Activated CD4-positive, alpha-beta T cell treated with anti-CD3 and anti-CD28 coated beads for 24 hours (primary cell): Measurements from ENCODE around the gene MYL12B.
"Not testable (repeated sequence)": the region's sequence is repeated elsewhere in the genome, so short reads cannot be mapped to it uniquely, and the experiment has no call there.

Experiments
- DNase-seq, 2 donors: peaks; one replicate each; pipeline ENCODE4 v3.0.0-alpha.2; 2020; ENCODE audit warnings: low read depth in 2 of 2

The MYL12B gene

GRCh38 chr18:3262234-3263131 is 550 bp downstream of the MYL12B start:
- DNase-seq, result no peak

- no peak for DNase-seq
Observed at GRCh38 chr18:3263132-3263700, 1.3 kb downstream of the MYL12B start.

DNA sequence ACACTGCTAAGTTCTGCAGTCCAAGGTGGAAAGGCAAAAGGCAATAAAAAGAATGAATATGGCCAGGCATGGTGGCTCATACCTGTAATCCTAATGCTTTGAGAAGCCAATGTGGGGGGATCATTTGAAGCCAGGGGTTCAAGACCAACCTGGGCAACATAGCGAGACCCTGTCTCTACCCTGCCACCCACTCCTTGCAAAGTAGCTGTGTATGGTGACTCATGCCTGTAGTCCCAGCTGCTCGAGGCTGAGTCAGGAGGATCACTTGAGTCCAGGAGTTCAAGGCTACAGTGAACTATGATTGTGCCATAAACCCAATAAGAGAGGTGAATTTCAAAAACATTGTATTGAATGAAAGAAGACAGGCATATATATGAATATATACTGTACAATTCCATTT is 2.4 kb downstream of the MYL12B start:
- DNase-seq, result no peak

GRCh38 chr18:3265564-3266033 is 3.7 kb downstream of the MYL12B start:
- no peak for DNase-seq

- no peak for DNase-seq
Observed at GRCh38 chr18:3266062-3266608, 4.2 kb downstream of the MYL12B start.

GRCh38 chr18:3268306-3268705 is 6.4 kb downstream of the MYL12B start:
- DNase-seq, result no peak

GRCh38 chr18:3269241-3269913 is 7.4 kb downstream of the MYL12B start:
- no peak for DNase-seq

- DNase-seq, result no peak
Observed at GRCh38 chr18:3269914-3270299, 8.0 kb downstream of the MYL12B start.

DNA sequence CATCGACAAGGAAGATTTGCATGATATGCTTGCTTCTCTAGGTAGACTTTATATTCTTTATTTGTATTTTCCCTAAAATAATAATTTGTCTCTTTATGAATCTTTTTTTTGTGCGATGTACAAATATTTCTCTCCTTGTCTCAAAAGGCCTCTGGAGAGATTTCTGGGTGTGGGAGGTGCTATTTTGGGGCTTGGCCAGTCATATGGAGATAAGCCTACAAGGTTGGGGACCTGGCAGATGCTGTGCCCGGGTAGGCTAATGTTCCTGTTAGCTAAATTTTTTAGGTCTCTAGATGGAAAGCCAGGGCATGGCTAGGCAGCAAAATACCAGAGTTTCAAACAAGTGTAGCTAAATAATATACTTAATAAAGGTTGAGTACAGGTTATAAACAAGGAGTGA is 11.1 kb downstream of the MYL12B start:
- DNase-seq, result no peak

DNA sequence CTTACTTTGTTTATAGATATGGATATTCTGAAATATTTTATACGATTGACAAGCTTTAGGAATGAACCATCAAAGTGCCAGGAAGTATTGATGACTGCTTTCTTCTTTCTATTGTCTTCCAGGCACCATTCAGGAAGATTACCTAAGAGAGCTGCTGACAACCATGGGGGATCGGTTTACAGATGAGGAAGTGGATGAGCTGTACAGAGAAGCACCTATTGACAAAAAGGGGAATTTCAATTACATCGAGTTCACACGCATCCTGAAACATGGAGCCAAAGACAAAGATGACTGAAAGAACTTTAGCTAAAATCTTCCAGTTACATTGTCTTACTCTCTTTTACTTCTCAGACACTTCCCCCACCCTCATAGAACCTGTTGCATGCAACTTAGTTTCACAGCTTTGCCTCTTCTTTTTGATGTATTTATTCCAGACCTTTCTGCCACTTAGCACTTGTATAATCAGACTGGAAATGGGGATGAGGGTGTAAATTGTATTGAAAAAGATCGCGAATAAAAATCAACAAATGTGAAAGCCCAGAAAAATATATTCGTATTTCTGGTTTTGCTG is 15.8 kb downstream of the MYL12B start:
- DNase-seq, result not testable (repeated sequence)

DNA sequence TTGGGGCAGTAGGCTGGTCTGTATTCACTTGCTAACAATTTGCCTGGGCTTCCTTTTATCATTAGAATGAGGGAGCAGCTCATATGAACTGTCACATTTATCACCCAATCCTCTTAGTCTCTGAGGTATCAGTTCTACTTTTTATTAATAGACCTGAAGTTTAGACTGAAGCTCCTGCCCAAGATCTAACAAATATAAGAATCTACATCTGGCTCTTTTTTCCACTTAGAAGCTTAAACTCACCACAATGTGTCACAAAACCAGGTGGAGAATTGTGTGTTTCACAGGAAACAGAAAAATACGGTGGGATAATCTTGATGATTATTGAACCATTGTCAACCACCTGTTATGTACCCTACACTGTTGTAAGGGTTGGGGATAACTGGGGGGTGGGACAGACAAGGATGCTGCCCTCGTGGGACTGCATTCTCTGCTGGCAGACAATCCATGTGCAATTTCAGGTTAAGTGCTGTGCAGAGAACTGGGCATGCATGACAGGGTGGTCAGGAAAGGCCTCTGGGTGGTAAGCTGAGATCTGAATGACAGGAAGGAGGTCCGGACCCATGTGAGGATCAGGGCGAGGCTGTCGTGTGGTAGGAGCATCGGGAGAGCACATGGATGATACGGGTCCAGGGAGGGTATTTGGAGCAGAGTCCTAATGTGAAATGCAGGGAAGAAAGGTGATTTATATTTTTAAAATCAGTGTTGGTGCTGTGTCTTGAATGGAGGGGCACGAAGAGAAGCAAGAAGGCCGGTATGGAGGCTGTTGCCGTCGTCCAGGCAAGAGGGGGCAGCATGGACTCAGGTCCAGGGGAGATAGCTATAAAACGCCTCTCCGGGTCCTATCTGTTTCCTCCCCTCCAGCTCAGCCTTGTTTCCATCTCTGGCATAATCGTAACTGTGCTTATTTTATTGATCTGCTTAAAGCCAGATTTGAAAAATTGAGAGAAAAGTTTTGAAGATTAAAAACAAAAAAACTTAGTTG is 17.6 kb downstream of the MYL12B start:
- DNase-seq, result no peak

DNA sequence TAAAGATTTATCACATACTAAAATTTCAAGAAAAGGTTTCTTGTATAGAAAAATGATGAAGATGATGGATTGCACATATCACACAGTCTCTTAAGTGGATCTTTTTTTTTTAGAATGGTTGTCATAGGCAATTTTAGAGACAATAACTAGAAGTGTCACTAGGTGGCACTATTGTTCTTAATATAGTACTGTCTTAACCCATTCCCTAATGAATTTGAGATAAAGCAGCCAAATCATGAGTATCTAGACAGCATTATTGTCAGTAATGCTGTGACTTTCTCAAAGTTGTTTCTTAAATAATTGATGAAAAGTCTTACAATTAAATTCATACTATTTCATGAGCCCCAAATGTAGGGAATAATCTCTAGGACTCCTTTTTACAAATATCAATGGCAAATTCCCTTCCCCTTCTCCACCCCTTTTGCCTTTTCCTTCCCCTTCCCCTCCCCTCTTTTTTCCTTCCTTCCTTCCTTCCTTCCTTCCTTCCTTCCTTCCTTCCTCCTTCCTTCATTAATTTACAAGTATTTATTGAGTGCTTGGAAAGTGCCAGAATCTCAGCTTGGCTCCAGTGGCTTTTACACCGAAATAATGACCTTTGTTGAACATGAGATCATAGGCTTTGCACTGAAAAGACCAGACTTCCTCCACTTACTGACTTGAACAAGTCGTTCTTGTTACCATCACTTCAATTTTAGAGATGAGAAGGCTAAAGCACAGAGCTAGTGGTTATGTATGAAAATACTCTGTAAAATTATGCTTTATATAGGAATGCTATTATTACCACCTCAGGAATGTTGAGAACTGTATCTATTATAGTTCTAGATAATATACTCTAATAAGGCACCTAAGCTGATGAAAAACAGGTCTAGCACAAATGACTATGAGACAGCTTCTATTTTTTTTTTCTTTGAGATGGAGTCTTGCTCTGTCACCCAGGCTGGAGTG is 19.8 kb downstream of the MYL12B start:
- peak in 1 of 2 donors; percentile 18 for DNase-seq

- DNase-seq, result no peak
Observed at GRCh38 chr18:3283253-3283863, 21.4 kb downstream of the MYL12B start.

- no peak for DNase-seq
Observed at GRCh38 chr18:3283908-3284307, 22.0 kb downstream of the MYL12B start.

DNA sequence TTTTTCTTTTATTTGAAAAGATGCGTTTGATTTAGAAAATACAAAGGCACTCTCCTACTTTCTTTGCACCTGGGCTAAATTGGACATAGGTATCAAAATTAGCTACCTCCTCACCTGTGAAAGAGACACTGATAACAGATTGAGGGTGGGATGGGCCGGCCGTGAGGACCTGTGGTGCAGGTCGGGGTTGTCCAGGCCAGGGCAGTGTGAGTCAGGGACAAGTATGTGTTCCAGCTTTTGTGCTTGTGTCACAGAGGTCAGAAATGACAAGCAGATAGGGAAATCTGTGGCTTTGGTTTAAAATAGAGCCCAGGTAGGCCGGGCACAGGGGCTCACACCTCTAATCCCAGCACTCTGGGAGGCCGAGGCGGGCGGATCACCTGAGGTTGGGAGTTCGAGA is 22.6 kb downstream of the MYL12B start:
- DNase-seq, result no peak

GRCh38 chr18:3286159-3286558 is 24.2 kb downstream of the MYL12B start:
- DNase-seq, result no peak

DNA sequence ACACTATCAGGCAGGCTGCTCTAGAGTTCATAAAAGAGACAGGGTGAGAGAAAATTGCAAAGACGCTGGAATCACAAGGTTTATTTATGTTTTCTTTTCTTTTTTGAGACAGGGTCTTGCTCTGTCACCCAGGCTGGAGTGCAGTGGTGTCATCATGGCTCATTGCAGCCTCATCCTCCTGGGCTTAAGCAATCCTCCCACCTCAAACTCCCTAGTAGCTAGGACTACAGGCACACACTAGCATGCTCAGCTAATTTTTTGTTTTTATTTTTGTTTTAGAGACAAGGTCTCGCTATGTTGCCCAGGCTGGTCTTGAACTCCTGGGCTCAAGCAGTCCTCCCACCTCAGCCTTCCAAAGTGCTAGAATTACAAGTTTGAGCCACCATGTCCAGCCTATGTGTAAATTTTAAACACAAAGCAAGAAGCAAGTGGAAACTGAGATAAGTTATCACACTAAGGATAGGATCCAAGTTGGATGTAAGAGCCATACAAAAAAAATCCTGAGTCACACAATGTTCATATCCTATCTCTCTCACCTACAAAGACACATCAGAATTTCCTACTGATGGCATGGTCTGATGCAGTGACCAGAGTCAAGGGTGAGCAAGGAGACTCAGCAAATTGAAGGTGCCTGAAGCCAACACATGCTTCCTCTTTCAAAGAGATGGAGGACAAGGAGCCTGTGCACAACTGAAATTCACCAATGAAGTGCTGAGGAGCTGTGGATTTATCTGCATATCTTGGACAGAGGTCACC is 31.4 kb downstream of the MYL12B start:
- DNase-seq, result no peak

DNA sequence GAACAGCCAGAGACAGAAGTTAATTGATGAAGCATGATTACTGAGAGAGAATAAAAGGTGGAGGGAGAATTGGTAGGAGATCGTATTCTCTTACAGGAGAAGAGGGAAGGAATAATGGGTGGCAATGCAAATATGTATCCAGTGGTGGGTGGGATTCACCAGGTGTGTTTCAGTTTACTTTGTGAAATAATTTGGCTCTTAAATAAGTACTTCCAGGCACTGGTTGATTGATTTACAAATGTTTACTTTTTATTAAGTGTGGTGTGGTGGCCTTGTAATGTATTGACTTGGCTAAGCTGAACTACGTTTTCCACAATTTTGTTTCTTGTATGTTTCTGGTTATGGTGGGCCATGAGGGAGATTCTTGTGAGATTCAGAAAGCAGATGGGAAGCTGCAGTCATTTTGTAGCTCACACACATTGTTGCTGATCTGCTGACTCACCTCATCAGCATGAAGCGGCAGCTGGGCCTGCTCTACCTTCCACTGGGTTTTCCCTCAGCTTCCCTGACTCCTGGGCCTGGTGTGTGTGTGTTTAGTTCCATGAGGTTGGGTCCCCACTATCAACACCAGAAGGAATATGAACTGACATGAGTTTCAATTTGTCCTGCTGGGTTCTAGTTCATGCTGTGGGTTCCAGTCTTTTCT is 32.6 kb downstream of the MYL12B start:
- DNase-seq, result no peak
